ENCODE results near the gene ELMOD3.

GRCh38 chr2:85383850-85384249, 29.3 kb downstream of the ELMOD3 start:
- TF ChIP-seq POLR2A (IDR thresholded peaks at IDR 0.05): no peak
- TF ChIP-seq, protein P1, sequence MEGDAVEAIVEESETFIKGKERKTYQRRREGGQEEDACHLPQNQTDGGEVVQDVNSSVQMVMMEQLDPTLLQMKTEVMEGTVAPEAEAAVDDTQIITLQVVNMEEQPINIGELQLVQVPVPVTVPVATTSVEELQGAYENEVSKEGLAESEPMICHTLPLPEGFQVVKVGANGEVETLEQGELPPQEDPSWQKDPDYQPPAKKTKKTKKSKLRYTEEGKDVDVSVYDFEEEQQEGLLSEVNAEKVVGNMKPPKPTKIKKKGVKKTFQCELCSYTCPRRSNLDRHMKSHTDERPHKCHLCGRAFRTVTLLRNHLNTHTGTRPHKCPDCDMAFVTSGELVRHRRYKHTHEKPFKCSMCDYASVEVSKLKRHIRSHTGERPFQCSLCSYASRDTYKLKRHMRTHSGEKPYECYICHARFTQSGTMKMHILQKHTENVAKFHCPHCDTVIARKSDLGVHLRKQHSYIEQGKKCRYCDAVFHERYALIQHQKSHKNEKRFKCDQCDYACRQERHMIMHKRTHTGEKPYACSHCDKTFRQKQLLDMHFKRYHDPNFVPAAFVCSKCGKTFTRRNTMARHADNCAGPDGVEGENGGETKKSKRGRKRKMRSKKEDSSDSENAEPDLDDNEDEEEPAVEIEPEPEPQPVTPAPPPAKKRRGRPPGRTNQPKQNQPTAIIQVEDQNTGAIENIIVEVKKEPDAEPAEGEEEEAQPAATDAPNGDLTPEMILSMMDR (IDR thresholded peaks at IDR 0.05 in 4 of 5, conservative IDR thresholded peaks at IDR 0.05 in 1 of 5): no peak
